HG03432 (cell line): ENCODE data around the gene AGXT2.

Experiments used
- ATAC-seq: cut with Tn5 transposase; IDR thresholded peaks from one replicate; pipeline ENCODE4 v1.9.1; 2021; ENCODE audit warnings: mild to moderate bottlenecking, moderate library complexity; ENCODE audit not compliant: unreplicated experiment

The AGXT2 gene

DNA sequence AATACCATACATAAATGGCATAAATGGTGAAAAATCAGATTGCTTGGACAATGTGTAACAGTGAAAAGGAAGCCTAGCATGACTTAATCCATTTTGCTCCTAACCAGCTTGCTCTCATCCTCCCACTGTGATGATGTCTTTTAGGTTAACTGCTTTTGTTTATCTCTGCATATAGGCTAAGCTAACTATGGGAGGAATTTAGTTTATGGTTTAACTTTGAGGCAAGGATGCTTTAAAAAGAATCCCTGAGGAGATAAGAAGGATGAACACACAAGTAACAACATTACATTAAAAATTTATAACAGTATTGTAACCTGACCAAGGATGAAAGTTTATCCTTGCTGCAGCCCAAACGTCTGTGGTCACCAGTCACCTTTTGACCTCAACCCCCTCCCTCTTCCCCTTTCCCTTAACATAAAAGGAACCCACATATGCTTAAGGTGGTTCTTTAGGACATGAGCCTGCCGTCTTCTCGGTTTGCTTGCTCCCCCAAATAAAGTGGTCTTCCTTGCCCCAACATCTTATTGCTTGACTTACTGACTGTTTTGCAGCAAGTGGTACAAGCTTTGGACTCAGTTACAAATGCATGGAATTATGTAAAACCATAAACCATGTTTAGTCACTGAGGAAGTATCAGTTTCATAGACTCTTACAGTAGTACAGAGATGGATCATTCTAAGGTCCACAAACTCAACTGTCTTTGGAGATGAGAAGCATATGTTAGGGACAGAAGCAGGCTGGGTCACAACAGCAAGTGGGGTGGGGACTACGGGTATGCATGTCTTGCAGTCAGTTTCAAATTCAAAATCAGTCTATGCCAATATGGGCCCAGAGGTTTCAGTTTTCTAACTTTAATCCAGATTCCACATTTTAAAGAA, 31.3 kb downstream of the AGXT2 start:
- ATAC-seq, result peak; percentile 90

GRCh38 chr5:35015063-35015462, 32.7 kb downstream of the AGXT2 start:
- no peak for ATAC-seq

GRCh38 chr5:35012796-35013195, 35.0 kb downstream of the AGXT2 start:
- no peak for ATAC-seq

DNA sequence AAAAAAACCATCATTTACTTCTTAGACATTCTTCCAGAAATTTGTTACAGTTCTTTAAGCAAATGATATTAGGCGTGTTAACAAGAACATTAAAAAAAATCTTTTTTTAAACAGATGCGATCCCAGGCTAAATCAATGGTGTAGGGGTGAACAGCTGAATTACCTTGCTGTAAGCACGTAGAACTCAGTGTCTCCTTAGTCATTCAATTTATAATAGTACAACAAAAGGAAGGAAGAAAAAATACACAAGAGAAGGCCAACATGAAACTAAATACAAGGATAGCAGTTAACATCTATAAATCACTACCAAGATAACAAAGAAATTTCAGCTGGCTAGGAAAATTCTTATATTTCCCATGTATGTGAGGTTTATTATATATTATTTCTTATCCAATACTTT, 35.4 kb downstream of the AGXT2 start:
- ATAC-seq, result no peak

DNA sequence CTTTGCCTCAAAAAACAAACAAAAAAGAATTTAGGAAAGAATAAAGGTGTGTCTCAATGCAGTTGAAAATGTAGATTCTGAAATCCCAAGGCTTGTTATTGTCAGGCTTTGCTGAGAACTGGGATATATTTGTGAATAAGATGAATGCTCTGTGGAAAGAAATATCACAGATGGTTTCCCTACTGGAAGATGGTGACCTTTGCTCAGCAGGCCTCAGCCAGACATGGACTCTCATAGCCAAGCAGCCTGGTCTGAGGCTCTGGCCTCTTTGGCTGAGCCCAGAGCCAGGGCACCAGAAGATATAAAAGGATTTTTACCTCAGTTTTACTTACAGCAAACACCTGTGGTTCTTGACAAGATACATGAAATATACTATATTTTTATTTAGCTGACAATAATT, 37.1 kb downstream of the AGXT2 start:
- ATAC-seq, result no peak

DNA sequence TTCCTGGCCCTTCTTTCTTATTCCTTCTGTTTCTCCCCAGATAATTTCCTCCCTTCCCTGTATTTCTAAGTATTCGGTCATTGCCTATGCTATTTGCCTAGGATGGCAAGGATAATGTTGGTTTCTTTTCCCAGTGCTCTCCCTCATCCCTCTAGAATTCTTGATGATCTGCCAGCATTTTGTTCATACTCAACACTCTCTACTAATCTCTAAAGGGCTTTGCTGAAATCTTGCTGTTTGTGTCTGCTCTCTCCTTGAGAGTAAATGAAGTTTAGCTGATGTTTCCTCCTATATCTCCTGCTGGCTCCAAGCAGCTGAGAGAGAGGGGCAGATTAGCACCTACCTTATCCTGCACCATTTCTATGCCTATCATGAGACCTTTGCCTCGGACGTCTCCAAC, 38.1 kb downstream of the AGXT2 start:
- ATAC-seq, result no peak

DNA sequence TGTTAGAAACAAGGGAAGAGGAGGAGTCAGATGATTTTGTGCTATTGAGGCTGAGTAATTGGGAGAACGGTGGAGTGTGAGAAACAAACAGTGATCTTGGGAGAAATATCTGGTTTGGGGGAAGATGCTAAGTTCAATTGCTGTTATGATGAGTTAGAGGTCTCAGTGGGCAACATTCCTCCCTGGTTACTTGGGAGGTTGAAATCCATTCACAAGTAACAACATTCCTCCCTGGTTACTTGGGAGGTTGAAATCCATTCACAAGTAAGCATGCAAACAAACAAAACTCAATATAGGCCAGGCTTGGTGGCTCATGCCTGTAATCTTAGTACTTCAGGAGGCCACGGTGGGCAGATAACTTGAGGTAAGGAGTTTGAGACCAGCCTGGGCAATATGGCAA, 38.7 kb downstream of the AGXT2 start:
- no peak for ATAC-seq

DNA sequence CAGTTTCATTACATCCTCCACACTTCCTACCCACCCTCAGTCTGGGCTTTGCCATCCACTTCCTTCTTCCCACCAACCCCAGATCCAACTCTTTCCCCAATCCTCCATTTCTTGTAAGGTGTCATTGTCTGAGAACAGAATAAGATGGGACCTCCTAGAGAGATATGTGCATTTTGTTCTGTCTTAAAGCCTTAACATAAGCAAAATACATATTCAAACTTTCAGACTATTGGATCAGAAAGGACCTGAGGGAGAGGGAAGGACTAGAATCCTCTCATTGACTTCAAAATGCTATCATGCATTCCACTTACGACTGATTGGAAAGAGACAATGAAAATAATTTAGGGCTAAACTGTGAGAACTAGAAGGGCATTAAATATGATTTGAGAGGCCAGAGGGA, 43.0 kb downstream of the AGXT2 start:
- ATAC-seq, result no peak

GRCh38 chr5:35004200-35004599, 43.5 kb downstream of the AGXT2 start:
- ATAC-seq, result no peak

DNA sequence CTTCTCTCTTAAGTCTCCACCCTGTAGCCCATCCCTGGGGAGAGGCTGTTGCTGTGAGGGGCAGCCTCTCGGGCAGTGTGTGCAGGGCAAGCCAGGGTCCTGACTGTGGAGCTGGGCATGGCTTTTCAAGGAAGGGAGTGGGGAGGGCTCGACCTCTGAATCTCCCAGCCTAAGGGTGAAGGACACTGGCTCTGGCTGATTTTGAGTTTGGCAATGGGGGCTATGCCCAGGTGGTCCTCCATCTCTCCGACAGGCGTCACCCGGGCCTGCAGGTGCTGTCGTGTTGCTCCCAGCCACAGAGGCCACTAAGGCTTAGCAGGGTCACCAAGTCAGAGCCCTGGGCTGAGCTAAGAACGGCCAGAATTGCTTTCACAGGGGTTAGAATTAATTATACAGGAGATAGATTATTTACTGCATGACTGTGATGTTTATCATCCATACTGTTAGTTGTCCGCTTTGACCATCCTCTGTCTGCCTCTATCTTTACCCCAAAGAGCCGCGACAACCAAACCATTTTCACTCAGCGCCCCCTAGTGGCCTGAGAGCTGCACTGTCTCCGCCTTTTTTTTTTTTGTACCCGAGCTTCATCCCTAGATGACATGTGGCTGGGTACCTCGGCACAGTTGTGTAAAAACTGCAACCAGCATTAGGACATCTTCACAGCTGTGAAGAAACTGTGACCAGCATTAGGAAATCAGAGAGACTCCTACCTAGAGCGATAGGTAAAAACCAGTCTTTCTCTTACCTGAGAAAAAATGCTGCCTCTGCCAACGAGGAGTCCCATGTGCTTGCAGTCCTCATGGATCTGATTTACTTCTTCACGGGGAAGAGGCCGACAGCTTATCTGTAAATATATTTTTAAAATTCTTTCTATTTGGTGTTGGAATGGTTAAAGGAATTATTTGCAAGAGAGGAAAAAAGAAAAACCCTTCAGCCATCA, 44.5 kb downstream of the AGXT2 start:
- ATAC-seq, result peak; percentile 78

GRCh38 chr5:35002459-35002858, 45.3 kb downstream of the AGXT2 start:
- ATAC-seq, result no peak

DNA sequence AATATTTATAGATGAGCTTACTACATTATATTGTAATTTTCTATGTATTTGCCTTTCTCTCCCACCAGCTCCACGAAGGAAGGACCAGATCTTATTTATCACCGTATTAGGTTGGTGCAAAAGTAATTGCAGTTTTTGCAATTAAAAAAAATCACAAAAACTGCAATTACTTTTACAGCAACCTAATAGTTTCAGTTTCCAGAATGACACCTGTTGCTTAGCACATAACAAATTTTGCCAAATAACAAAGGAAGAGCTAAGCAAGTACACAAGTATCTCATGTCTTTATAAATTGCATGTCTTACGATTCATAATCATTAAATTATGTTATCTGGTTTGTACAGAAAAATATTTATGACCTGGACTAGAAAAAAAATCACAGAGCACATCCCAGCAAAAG, 45.9 kb downstream of the AGXT2 start:
- ATAC-seq, result no peak

- ATAC-seq, result no peak
Measured at GRCh38 chr5:34998058-34998789, 49.5 kb downstream of the AGXT2 start.

GRCh38 chr5:34996261-34996660, 51.5 kb downstream of the AGXT2 start:
- ATAC-seq, result no peak

GRCh38 chr5:34993951-34994350, 53.8 kb downstream of the AGXT2 start:
- no peak for ATAC-seq

GRCh38 chr5:34991486-34992238, 56.1 kb downstream of the AGXT2 start:
- ATAC-seq, result no peak

- ATAC-seq, result no peak
Measured at GRCh38 chr5:34986965-34987364, 60.8 kb downstream of the AGXT2 start.

DNA sequence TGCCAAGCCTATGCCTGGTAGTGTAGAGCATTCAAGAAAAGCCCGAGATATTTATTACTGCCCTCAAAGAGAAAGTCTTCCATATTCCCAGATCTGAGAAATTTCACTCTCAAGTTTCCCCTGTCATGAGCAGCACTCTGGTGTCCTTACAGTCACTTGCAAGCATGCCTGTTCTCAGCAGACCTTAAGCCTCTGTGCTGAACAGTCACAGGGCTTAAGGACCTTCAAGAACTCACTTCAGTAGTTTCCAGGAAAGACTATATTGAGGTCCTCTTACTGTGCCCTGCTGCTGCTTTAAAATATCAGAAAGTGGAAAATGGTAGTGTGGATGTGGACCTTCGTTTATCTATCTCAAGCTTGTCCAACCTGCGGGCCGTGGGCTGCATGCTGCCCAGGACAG, 64.9 kb downstream of the AGXT2 start:
- ATAC-seq, result no peak

DNA sequence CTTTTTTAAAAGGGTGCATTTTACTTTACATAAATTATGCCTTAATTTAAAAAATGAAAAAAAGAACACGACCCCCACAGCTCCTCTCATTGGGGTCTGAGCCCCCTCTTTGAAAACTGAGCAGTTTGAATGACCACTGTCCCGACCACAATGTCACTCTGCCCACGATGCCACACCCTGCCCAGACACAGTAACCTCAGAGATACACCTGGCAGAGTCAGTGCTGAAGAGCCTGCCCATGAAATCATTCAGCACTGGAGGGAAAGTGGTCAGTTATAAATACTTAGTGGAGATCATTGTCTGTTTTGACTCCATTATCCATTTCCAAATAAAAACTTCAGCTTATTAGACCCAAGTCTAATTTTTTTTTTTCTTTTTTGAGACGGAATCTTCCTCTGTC, 69.1 kb downstream of the AGXT2 start:
- peak; percentile 43 for ATAC-seq

- ATAC-seq, result peak; percentile 94
Measured at GRCh38 chr5:34977934-34978613, 69.7 kb downstream of the AGXT2 start.
